Measurements from ENCODE around the gene TBC1D24.

TBC1D24 gene

DNA sequence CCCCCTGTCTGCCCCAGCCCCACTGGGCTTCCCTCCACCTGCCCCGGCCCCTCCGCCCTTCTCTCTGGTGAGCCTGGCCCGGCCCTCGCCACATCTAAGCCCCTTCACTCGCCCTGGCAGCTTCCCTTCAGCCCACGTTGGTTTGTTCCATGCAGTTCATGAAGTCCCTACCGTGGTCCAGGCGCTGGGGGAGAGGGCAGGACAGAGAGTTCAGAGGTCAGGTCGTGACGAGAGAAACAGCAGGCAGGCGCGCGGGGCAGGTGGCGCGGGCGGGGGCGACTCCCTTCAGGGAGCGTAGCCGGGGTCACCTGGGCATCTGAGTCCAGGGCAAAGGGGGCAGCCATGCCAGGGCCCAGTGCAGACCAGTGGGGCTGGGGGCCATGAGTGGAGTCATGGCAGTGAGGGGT lies 23.9 kb upstream of the TBC1D24 start:
- no peak for DNase-seq

DNA sequence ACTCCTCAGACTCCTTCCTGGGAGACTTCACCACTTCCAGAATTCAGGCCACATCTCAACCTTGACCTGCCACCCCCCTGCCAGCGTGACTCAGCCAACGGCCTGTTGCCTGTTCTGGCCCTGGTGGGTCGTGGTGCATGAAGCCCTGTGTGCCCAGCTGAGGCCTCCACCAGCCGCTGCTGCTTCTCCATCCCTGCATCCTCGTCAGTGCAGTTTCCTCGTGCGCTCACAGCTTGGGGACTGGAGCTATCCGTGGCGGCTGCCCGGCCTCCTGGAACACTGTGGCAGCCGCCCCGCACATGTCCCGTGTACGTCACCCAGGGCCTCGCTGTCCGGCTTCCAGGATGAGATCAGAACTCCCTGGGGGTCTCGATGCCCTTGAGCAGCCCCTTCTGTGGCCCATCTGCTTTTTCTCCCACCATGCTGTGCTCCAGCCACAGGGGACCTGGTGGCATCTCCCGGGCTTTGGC lies 23.0 kb upstream of the TBC1D24 start:
- no peak for DNase-seq

DNA sequence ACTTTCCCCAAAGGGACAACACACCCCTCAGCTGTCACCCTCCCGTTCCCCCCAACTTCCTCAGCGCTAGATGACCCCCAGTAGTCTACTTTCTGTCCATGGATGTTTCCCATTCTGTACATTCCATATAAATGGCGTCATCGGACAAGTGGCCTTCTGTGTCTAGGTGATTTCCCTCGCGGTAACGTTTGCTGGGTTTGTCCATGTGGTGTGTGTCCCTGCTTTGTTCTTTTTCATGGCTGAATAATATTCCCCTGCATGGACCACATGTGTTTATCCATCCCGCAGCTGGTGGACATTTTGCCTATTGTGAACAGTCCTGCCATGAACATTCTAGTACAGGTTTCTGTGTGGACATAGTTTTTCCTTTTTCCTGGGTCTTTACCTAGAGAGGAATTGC lies 22.3 kb upstream of the TBC1D24 start:
- DNase-seq, result no peak

DNA sequence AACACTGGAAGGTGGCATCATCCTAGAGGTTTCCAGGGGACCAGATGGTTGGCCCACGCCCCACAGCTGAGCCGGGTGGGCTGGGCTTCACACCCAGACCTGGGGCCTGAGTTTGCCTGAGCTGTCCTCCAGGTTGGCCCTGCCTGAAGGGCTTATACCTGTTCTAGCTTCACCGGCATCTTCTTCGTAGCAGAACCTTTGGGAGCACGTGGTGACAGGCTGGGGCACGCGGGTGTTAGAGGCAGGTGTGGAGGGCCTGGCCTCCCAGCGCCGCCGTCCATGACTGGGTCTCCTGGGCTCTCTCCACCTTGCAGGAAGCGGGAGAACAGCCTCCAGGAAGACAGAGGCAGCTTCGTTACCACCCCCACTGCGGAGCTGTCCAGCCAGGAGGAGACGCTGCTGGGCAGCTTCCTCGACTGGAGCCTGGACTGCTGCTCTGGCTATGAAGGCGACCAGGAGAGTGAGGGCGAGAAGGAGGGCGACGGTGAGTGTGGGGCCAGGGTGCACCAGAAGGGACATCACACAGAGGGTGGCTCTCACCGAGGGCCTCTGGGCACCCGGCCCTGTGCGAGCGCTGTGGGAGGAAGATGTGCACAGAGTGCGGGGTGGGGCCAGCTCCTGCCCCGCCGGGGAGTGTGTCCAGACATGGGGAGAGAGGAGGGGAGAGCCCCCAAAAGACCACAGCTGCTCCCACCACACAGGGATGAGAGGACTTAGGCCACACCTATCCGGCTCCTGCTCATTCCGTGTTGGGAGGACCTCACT lies 19.7 kb upstream of the TBC1D24 start:
- no peak for DNase-seq

DNA sequence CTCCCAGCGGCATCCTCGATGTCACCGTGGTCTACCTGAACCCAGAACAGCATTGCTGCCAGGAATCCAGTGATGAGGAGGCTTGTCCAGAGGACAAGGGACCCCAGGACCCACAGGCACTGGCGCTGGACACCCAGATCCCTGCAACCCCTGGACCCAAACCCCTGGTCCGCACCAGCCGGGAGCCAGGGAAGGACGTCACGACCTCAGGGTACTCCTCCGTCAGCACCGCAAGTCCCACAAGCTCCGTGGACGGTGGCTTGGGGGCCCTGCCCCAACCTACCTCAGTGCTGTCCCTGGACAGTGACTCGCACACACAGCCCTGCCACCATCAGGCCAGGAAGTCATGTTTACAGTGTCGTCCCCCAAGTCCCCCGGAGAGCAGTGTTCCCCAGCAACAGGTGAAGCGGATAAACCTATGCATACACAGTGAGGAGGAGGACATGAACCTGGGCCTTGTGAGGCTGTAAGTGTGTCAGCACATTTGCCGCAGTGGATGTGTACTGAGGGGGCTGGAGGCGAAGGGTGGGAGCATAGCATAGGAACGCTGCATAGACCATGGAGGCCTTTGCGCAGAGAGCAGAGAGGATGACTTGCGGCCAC lies 18.3 kb upstream of the TBC1D24 start:
- no peak for DNase-seq

DNA sequence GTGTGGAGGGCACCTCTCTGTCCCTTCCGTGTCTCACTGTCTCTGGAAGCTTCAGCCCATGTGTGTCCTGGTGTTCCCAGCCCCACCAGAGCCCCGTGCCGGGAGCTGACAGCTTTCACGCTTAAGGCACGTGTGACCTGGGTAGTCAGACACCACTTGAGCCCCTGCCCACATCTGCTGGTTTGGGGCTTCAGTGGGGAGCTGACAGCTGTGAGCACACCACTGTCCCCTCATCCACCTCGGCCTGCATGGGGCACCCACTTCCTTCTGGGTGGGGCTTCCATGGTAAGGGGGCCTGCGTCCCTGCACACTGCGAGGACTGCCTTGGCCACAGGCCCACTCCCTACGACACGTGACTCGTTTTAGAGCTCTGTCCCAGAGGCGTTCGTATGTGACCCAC lies 17.7 kb upstream of the TBC1D24 start:
- DNase-seq, result no peak

DNA sequence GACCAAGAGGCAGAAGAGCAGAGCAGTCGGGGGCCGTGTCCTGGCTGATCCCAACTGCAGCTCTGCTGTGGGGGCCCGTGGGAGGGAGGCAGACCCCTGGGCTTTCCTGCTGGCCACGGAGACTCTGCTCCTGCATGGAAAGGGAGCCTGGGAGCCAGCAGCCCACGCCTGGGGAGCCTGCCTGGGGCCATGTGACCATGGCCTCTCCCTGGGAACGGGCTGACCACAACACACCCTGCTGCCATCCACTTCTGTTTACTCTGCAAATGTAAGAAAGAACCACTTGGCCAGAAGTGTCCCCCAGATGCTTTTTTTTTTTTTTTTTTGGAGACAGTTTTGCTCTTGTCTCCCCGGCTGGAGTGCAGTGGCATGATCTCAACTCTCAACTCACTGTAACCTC lies 17.0 kb upstream of the TBC1D24 start:
- no peak for DNase-seq

DNA sequence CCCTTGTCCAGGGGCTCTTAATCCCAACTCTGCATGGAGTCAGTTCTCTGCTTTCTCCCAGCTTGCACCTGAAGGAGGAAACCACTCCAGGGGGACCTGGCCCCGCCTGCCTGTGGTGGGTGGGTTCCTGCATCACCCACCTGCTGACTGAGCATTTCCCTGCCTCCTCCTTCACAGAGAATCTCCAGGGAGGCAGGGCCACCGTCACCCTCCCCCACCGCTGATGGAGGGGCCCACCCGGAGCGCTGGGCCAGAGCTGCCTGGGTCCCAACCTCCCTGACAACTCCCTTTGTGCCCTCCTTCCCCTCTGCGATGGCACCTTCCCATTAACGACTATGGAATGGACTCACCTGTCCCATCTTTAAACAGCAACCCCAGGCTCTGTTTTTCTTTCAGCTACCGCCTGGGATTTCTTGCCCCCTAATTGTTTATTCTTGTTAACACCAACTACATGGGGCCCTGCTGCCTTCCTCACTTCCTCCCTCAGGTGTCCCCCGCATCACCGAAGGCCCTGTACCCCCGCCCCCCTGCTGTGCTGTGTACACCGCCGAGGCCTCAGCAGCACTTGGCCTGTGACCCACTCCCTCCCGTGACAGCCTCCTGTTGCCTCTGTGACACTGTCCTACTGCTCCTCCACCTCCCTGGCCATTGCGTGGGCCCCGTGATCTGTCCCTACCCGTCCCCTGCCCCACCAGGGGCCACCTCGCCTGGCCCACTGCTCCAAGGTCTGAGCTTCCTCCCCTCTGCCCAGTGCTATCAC lies 15.9 kb upstream of the TBC1D24 start:
- no peak for DNase-seq

DNA sequence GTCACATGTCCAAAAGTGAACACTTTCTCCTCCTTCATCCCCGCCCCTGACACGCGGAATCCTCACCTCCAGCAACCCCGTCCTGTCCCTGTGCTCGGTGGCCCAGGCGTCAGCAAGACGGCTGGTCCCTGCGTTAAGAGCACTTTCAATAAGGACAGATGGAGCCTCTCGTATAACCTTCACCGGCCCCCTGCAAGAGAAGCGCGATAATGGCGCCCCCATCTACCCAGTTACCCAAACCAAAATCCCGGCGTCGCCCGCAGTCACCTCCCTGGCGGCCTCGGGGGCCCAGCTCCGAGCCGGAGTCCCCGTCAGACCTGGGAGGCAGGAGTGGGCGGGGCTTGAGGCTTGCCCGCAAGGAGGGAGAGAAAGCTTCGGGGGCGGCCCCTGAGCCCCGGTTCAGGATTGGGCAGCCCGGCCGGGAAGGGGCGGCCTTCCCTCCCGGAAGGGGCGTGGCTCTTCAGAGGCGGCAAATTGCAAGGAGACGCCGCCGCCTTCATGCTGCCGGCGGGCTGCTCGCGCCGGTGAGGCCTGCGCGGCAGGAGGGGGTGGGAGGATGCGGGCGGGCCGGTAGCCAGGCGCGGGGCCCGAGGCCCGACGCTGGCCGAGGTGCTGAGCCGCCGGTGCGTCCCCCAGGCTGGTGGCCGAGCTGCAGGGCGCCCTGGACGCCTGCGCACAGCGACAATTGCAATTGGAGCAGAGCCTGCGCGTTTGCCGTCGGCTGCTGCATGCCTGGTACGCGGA lies 15.1 kb upstream of the TBC1D24 start, which contains the start of gene TEDC2:
Gene TEDC2, plus strand, starts transcription at position 463 of the 744 bp plus-strand sequence. Its CDS starts 36 bp downstream, at position 499.
- DNase-seq, result peak; percentile 96

DNA sequence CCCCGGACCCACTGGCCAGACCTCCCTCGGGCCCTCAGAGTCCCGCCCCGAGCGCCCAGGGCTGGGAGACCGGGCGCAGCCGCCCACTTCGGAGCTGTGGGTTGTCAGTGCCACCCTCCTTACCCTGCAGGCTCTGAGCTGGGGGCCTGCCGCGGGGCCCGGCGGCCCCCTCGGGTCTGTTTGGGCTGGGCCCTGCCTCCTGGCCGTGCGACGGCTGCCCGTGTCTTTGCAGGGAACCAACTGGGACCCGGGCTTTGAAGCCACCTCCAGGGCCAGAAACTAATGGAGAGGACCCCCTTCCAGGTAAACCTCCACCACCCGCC lies 14.6 kb upstream of the TBC1D24 start:
- DNase-seq, result no peak

DNA sequence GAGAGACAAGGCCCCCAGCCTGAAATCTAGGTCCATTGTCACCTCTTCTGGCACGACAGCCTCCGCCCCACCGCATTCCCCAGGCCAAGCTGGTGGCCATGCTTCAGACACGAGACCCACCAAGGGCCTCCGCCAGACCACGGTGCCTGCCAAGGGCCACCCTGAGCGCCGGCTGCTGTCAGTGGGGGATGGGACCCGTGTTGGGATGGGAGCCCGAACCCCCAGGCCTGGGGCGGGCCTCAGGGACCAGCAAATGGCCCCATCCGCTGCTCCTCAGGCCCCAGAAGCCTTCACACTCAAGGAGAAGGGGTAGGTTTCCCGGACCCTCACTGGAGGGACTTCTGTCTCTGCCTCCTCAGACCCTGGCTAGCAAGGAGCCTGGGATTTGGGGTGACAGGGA lies 14.0 kb upstream of the TBC1D24 start:
- no peak for DNase-seq

DNA sequence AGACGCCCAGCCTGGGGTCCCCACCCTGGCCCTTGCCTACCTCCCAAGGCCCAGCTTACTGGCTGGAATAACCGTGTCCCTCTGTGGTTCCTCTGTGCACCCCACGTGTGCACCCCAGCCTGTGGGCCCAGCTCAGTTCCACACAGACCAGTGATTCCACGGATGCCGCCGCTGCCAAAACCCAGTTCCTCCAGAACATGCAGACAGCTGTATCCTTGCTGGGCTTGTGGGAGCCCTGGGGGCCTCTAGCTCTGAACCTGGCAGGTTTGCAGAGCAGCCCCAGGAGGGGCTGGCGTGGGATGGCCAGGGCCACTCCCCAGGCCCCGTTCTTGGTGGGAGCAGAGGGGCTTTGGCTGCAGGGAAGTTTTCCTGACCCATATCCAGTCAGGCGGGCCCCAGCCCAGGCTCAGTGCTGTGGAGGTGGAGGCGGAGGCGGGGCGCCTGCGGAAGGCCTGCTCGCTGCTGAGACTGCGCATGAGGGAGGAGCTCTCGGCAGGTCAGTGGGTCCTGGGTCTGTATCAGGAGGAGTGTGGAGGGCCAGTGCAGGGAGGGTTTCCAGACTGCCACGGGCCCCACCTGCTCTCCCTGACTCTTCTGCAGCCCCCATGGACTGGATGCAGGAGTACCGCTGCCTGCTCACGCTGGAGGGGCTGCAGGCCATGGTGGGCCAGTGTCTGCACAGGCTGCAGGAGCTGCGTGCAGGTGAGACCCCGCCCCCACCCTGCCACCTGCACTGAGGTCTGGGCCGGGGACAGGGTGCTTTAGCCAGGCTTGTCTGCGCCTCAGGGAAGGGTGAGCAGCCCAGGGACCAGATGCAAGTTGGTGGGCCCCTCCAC lies 12.7 kb upstream of the TBC1D24 start:
- DNase-seq, result no peak

DNA sequence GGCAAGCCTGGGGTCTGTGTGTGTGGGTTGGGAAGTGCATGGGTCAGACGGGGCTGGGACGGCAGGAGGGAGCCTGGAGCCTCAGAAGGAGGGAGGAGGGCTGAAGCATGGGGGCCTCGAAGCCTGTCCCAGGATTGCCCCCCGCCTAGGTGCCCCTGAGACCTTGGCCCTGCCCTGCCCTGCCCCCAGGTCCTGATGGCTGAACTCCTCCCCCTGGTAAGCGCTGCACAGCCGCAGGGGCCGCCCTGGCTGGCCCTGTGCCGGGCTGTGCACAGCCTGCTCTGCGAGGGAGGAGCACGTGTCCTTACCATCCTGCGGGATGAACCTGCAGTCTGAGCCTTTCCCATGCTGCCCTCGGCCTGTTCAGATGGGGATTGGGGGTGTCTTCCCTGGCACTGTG lies 10.6 kb upstream of the TBC1D24 start:
- no peak for DNase-seq

DNA sequence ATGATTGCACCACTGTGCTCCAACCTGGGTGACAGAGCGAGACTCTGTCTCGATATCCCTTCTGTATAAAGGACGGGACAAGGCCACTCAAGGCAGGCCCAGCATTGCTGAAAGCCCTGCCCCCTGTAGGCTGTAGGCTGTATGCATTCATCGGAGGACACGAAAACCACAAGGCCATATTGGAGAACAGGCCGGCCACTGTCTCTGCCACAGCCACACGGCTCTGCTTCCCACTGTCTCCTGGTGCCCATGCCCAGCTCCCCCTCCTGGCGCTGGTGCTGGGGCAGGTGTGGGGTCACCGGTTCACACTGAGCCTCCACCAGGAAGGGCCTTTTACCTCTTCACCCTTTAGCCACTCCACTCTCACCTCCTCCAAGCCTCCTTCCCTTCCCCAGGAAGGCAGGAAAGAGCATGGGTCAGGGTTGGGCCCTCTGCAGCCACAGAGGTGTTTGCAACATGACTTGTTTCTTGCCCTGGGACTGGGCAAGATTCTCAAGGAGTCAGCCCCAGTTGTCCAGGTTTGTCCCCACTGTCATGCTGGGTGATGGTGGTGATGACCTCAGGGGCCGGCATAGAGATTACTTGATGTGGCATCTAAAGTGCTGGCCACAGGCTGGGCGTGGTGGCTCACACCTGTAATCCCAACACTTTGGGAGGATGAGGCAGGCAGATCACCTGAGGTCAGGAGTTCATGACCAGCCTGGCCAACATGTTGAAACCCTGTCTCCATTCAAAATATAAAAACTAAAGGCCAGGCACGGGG lies 9.1 kb upstream of the TBC1D24 start:
- no peak for DNase-seq

DNA sequence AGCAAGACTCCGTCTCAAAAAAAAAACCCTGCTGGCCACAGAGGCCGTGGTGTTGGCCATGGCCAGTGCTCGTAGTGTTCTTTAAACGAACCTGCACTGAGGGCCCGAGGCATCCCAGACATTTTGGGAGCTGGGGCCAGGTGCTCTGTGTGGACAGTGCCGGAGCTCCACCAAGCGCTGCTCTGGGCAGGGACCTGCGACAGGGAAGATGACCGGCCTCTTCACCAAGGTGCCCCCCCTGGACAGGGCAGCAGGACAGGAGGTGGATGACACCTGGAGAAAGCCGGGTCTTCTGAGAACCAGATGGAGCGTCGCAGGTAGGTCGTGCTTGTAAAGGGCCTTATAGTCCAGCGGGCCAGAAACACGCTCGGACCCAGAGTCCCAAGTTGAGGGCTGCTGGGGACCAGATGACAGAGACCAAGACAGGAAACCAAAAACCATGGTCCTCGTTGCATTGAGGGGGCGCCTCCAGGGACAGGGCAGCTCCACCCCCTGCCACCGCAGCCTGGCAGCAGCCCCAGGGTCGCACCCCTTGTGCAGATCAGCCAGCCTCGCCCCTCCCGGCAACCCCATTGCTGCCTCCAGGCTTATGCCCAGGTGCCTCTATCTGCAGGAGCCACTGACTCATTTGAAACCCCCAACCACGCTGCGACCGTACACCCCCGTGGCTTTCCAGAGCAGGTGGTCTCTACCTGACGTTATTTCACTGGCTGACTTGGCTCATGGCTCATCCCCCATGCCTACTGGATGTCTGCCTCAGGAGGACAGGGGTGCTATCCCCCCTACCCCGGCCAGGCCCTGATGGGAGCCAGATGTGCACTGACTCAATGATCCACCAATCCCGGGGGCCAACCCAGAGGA lies 8.0 kb upstream of the TBC1D24 start:
- DNase-seq, result no peak

DNA sequence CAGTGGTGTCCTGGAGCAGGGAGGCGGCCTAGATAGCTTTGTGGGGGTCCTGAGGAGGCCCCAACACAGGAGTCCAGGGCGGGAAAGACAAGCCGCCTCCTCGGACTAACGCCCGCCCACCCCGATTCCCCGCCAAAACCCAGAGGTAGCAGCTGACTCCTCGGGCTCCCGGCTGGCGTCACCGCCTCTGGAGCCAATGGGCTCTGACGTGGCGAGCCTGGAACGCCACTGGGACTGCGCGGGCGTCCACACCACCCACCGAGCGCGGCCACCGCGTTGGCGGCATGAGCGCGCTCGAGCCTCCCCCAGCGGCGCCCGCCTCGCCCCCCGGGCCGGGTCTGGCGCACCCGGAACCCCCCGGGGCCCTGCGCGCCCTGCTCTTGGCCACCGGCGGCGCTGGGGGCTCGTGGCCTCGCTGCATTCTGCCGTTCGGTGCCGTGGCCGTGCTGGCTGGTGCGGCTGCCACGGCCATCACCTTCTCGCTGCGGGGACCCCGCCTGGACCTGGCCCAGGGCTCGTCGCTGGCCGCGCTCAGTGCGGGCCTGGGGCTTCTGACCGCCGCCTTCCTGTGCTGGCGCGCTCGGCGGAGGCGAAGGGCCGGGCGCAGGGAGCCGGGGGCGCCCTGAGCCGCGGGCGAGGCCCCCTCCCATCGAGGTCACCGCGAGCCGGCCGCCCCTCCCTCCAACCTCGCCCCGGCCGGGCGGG lies 7.2 kb upstream of the TBC1D24 start:
- DNase-seq, result peak; percentile 91

DNA sequence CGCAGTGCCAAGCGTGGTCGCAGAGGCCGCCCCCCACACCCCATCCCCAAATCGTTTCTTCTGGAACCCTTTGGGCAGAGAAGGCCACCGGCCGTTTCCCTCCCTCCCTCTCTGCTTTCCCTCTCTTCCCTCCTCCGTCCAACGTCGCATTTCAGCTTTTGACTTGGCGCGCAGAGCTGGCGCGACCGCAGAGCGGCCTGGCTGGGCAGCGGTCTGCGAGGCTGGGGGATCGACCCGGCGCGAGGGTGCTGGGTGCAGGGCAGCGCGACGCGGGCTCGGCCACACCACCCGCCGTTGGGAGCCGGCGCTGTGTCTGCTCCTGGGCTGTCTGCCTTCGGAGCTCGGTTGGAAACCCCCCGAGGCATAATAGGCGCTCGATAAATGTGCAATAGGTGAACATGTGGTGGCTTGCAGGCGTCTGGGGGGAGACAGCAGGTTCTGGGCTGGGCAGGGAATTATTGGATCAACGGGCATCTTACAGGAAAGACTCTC lies 6.6 kb upstream of the TBC1D24 start:
- no peak for DNase-seq

DNA sequence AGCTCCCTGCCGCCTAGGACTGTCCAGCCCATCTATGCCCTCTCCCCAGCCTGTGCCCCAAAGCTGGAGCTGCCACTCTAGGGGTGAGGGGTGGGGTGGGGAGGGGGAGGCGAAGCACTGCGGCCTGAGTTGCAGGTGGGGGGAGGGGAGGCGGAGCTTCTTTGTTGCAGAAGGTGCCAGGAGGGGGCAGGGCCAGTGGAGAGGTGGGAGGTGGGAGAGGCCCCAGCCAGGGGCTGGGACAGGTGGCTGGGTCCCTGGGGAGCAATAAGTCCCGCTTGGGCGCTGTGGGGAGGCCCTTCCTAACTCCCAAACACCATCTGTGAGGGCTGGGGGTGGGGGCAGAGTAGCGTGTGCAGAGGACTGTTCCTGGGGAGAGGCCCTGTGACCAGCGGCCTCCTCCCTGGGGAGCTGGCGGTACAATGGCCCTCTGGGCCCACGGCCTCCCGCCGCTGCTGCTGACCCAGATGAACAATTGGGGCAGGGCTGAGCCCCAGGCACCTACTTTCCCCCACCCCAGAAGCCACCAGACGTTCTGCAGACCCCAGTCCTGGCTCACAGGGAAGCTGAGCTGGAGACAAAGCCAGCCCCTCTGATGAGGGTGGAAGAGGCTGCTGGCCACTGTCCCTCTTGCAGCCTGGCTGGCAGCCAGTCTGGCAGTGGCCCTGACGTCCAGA lies 6.1 kb upstream of the TBC1D24 start:
- peak; percentile 96 for DNase-seq

All from NCI-H2107 (cell line).